Type B pancreatic cell (in vitro differentiated cells): ENCODE data around the gene ESPN. TPM values are rescaled to one million over a fixed set of nuclear protein-coding genes. Genes with fewer than 3 reads are reported as not detected.
A peak's percentile ranks its signal among the peaks of the same experiment; 100 is the strongest.
"Not testable (repeated sequence)": the region's sequence is repeated elsewhere in the genome, so short reads cannot be mapped to it uniquely, and the experiment has no call there.

Source experiments
- DNase-seq: peaks from one replicate; pipeline ENCODE4 v3.0.0; 2021; ENCODE audit warnings: mixed read lengths; ENCODE audit not compliant: unreplicated experiment; ENCODE audit errors: extremely low spot score
- H3K27ac Mint-ChIP-seq: 2 replicates; pipeline ENCODE4 v1.8.0; 2021; ENCODE audit warnings: mild to moderate bottlenecking, mixed read lengths
- H3K27me3 Mint-ChIP-seq: 2 replicates; pipeline ENCODE4 v1.8.0; 2021; ENCODE audit warnings: mixed read lengths
- H3K36me3 Mint-ChIP-seq: 2 replicates; pipeline ENCODE4 v1.8.0; 2021; ENCODE audit warnings: mixed read lengths
- H3K4me1 Mint-ChIP-seq: one replicate; pipeline ENCODE4 v1.8.0; 2021; ENCODE audit warnings: mixed read lengths; ENCODE audit not compliant: unreplicated experiment
- H3K4me3 Mint-ChIP-seq: 2 replicates; pipeline ENCODE4 v1.8.0; 2021; ENCODE audit warnings: mild to moderate bottlenecking, mixed read lengths
- H3K9me3 Mint-ChIP-seq: 2 replicates; pipeline ENCODE4 v1.8.0; 2021; ENCODE audit warnings: mixed read lengths
- total RNA-seq: library from RNA; stranded (reverse); gene quantifications from 2 replicates; pipeline ENCODE4 v1.2.1, GENCODE V29; 2021; ENCODE audit warnings: low replicate concordance
- TF ChIP-seq, protein P1 (sequence below): fragments of 200-600 bp; sonication (generic); conservative IDR thresholded peaks from 2 replicates; pipeline ENCODE4 v1.5.0; 2021; ENCODE audit warnings: antibody characterized with exemption, mild to moderate bottlenecking

The ESPN gene
- total RNA-seq, 1 donor from 2014 or later = 13.8 TPM

- Mint-ChIP-seq H3K27me3 (peaks cover 27% of the 10 kb centered on the region), H3K27ac (no peak overlapping the region), H3K9me3 (no peaks in the 10 kb centered on the region), H3K4me1 (peaks cover 17% of the 10 kb centered on the region), H3K36me3 (no peaks in the 10 kb centered on the region), H3K4me3 (no peak overlapping the region)
- no peak for DNase-seq
- TF ChIP-seq, protein P1, sequence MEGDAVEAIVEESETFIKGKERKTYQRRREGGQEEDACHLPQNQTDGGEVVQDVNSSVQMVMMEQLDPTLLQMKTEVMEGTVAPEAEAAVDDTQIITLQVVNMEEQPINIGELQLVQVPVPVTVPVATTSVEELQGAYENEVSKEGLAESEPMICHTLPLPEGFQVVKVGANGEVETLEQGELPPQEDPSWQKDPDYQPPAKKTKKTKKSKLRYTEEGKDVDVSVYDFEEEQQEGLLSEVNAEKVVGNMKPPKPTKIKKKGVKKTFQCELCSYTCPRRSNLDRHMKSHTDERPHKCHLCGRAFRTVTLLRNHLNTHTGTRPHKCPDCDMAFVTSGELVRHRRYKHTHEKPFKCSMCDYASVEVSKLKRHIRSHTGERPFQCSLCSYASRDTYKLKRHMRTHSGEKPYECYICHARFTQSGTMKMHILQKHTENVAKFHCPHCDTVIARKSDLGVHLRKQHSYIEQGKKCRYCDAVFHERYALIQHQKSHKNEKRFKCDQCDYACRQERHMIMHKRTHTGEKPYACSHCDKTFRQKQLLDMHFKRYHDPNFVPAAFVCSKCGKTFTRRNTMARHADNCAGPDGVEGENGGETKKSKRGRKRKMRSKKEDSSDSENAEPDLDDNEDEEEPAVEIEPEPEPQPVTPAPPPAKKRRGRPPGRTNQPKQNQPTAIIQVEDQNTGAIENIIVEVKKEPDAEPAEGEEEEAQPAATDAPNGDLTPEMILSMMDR = no peak
These were observed 10.6 kb downstream of the ESPN start for GRCh38 chr1:6435129-6435528.

DNA sequence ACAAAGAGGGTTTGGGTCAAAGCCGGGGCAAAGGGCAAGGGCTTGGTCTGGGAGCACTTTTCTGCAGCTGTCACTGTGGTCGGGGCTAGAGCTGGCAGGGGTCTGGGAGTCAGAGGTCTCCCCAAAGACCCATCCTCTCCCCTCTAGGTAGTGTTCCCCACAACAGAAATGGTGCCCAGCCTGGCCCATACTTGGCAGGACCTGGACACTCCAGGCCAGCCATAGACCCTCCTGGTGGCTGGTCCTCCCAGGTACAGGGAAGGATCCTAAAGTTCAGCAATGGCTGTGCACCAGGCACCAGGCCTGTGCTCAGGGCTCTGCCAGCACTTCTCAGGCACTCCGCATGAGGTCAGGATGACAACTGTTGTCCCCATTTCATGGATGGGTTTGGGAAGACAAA lies 11.0 kb downstream of the ESPN start:
- H3K27me3 Mint-ChIP-seq = peaks cover 23% of the 10 kb centered on the region
- DNase-seq = no peak
- H3K27ac Mint-ChIP-seq = no peak overlapping the region

GRCh38 chr1:6436277-6436676 lies 11.7 kb downstream of the ESPN start:
- H3K4me3 Mint-ChIP-seq, H3K36me3 Mint-ChIP-seq, DNase-seq, H3K27ac Mint-ChIP-seq, H3K9me3 Mint-ChIP-seq: not testable (repeated sequence)
- Mint-ChIP-seq H3K27me3 (peaks cover 24% of the 10 kb centered on the region), H3K4me1 (peaks cover 17% of the 10 kb centered on the region)

More for the DNA sequence above, 11.0 kb downstream of the ESPN start:
- H3K4me3 Mint-ChIP-seq = no peak overlapping the region
- no peaks in the 10 kb centered on the region for H3K9me3 Mint-ChIP-seq
- peaks cover 17% of the 10 kb centered on the region for H3K4me1 Mint-ChIP-seq
- TF ChIP-seq, protein P1 = no peak
- H3K36me3 Mint-ChIP-seq = no peaks in the 10 kb centered on the region

DNA sequence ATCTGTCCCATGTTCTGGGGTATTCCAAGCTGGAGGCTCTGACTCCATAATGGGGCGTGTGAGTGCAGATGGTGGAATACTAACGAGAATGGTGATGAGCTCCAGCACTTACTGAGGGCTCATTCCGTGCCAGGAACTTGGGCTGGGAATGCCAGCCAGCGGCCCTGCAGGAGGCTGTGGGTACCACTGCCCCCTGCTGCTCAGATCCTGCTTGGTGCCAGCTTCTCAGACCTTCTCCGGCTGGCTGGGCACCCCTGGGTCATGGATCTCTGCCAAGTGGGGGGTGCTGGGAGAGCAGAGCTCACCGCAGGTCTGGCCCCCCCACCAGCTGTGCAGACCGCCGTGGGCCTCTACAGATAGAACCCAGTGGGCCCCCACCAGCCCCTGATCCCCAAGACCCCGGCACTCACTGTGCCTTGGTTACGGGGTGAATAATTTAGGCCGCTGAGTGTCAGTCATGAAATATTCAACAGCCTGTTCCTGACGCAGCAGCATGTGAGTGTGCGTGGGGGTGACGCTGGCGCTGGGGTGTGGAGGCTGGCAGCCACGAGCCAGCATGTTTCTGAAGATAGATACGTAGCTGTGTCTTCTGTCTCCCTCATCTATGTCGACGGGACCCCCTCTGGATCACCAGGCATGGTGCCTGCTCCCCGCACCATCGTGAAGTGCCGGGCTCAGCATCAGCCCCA lies 12.6 kb downstream of the ESPN start:
- TF ChIP-seq, protein P1 = peak; percentile 22
- H3K4me3 Mint-ChIP-seq, DNase-seq, H3K9me3 Mint-ChIP-seq, H3K27ac Mint-ChIP-seq, H3K36me3 Mint-ChIP-seq: not testable (repeated sequence)
- Mint-ChIP-seq H3K27me3 (peaks cover 28% of the 10 kb centered on the region), H3K4me1 (peaks cover 17% of the 10 kb centered on the region)

DNA sequence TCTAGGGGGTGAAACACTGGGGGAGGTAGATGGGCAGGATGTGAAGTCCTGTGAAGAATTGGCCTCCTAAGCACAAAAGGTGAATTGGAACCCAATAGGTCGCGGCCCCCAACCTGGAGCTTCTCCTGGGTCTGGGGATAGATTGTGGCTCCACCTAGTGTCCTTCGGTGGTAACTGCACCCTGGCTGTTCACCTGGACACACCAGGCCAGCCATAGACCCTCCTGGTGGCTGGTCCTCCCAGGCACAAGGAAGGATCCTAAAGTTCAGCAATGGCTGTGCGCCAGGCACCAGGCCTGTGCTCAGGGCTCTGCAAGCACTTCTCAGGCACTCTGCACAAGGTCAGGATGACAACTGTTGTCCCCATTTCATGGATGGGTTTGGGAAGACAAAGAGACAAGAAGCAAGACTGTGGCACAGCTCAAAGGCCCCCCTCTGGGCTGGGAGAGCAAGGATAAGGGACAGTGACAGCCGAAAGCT lies 13.5 kb downstream of the ESPN start:
- no peaks in the 10 kb centered on the region for H3K36me3 Mint-ChIP-seq
- peak overlapping the region; percentile 80 for H3K4me3 Mint-ChIP-seq
- peak overlapping the region; percentile 85 for H3K27ac Mint-ChIP-seq
- H3K4me1 Mint-ChIP-seq = peaks cover 17% of the 10 kb centered on the region
- H3K9me3 Mint-ChIP-seq = no peaks in the 10 kb centered on the region
- H3K27me3 Mint-ChIP-seq = peaks cover 28% of the 10 kb centered on the region
- TF ChIP-seq, protein P1 = peak; percentile 96
- DNase-seq = no peak
